AG08395 (cell line): ENCODE measurements around the gene CDH22.

Experiments
- DNase-seq: peaks from one replicate; pipeline ENCODE4 v3.0.0; 2012; ENCODE audit warnings: mixed read lengths, low spot score

Gene CDH22

DNA sequence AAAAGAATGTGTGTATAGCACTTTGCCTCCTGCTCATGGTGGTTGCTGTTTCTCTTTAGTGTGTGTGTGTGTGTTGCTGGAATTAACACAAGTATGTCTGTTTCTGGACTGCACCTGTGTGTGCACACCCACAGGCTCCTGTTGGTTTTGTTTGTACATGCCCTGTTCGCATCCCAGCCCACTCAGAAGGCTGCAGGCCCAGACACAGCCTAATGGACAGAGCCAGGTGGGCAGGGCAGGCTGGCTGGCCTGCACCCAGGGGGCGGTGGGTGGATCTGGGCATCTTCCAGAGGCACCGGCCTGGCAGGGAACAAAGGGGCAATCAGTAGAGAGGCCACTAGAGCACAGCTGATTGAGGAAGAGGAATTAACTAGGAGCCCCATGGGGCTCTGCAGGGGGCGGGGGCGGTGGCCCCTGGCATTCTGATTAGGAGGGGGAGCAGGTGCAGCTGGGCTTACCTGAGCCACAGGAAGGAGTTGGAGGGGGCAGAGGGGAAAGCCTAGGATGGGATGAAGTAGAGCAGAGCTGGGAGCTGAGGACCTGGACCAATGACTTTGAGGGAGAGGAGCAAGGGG lies 168.3 kb downstream of the CDH22 start:
- DNase-seq, result no peak

DNA sequence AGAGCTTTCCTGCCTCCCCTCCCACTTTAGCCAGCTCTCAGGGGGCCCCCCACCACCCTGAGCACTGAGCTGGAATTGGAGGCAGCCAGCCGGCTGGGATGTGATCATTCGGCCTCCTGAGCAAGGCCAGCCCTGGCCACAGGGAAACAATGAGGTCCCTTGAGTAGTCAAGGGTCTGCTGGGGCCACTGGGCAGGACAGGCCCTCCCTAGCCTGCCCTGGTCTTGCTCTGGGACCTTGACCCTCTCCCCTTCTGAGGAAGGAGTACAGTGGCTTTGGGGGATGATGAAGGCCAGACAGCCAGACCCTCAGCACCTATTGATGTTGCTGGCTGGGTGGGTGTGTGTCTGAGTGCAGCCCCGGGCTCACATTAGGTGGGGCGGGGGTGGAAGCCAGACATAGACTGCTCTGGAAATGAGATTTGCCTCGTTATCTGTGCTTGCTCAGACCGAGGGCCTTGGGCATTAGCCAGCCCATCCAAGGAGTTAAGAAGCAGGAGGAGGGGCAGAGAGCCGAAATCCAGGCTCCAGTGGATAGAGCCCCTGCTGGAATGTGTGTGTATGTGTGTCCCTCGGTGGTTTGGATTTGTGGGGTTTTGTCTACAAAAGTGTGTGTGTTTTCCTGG lies 168.9 kb downstream of the CDH22 start:
- no peak for DNase-seq

DNA sequence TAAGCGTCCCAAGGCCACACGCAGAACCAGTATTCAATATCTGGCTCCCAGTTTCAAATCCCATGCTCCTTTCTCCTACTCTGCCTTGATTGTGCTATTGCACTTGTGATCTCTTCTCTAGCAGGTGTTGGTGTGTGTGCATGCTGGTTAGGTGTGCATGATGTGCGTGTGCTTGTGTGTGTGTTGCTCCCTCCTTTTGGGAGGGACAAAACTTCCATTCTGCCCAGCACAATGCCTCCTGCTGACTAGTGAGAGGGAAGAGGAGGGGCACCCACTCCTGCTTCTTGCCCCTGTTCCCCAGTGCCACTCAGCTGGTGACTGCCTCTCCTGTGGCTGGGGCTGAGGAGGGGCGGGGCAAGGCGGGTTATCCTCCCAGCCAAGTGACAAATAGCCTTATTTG lies 170.5 kb downstream of the CDH22 start:
- DNase-seq, result no peak

DNA sequence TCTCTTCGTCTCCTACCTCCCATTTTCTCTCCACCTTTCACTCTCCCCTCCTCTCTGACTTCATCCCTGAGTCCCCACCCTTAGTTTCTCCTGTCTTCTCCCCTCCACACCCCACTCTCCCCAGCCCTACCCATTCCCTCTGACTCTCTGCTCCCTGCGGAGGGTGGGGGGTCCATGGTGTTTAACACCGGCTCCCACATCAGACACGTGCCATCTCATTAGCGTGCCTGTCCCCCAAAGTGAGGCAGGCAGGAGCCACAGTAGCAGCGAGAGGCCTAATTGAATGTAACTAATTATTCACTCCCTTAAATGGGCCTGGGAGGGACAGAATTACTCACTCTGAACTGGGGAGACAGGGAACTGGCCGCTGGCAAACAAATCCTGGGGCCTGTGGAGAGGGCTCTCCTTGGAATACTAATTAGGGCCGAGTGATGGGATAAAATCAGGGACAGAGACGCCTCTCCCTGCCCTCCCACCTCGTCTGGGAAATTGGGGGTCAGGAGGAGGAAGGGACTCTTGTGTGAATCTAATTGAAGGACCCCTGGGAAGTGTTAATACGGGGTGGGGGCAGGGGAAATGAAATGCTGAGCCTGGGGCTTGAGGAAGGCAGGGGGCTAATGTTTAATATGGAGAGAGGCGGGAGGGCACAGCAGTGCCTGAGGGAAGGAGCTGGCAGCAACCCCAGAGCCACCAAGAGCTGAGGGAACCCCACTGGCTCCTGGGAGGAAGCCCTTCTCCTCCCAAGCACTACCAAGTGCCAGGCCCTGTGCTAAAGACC lies 172.3 kb downstream of the CDH22 start:
- no peak for DNase-seq

DNA sequence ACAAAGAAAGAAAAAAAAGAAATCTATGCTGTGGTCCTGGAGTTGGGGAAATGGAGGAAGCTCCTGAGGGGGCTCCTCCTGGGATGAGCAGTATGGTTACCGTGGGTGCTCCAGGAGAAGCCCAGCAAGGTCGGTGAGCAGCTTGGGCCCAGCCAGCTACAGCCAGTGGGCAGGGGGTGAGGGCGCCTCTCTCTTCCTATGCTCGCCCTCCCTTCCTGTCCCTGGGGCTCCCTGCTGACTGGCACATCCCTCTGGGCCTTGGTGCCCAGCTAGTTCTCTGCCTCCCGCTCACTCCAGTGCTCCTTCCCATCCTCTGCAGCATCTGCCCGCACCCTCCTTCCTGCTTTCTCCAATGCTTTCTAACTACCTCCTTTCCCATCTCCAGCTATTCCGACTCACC lies 173.6 kb downstream of the CDH22 start:
- DNase-seq, result no peak

DNA sequence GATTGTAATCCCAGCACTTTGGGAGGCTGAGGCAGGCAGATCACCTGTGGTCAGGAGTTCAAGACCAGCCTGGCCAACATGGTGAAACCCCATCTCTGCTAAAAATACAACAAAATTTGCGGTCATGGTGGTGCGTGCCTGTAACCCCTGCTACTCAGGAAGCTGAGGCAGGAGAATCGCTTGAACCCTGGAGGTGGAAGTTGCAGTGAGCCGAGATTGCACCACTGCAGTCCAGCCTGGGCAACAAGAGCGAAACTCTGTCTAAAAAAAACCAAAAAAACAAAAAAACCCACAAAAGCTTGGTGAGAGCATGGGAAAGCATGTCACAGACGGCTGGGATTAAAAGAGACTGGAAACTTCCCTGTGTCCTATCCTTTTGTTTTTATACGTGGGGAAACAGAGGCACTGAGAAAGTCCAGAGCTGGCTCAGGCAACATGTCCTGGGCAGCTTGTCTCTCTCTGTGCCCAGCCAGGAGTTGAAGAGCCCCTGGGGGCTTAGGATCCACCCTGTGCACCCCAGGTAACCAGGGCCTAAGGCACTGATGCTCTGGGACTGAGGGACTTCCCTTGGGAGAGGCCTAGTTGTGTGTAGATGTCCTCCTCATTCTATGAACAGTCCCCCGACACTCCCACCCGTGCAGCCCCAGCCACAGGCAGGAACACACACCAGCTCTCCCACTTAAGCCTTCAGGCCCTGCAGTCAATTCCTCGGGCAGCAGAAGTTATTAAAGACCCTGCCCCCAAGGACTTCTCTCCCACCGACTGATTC lies 174.2 kb downstream of the CDH22 start:
- no peak for DNase-seq

DNA sequence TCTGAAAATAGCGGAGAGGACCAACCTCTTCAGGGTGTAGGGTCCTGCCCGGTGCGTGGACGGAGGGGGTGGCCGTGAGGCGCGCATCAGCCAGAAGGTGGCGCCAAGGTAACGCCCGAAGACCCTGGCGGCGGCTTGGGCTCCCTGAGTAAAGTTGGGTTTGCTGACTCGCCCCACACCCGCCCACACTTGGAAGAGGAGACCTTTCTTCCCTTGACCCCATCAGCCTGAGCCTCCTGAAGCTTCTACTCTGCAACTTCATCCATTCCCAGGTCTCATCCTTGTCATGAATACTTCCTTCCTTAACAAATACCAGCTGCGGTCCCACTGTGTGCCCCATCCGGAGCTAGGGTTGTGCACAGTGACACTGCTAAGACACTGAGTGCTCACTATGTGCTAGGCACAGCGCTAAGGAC lies 175.6 kb downstream of the CDH22 start:
- DNase-seq, result peak; percentile 77

DNA sequence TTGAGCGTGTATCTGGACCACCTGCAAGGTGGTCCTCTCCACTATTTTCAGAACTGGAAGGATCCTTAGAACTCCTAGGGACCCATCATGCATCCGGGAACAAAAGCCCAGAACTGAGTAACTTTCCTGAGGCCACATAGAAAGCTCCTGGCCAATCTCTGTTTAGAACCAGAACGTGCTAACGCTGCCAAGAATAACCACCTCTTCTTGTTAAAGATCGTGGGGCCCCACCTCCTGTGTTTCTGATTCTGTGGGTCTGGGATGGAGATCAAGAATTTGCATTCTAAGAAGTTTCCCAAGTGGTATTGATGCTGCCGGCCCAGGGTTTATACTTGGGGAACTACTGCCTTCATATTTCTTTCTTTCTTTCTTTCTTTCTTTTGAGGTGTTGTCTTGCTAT lies 176.9 kb downstream of the CDH22 start:
- peak; percentile 13 for DNase-seq

DNA sequence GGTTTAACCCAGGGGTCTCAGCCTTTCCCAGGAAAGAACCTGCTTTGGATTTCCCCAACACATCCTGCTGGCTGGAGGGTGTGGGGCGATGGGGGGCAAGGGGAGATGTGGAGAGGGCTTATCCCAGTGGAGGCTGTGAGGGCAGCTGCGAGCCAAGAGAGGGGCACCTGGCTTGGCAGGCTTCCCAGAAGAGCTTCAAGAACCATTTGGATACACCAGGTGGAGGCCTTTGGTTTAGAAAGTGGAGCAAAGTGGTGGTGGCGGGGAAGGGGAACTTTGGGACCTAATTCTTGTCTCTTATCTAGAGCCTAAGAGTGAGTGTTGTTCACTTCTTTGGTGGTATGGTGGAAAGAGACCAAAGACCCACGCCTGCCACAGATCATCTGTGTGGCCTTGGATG lies 177.8 kb downstream of the CDH22 start:
- DNase-seq, result no peak

DNA sequence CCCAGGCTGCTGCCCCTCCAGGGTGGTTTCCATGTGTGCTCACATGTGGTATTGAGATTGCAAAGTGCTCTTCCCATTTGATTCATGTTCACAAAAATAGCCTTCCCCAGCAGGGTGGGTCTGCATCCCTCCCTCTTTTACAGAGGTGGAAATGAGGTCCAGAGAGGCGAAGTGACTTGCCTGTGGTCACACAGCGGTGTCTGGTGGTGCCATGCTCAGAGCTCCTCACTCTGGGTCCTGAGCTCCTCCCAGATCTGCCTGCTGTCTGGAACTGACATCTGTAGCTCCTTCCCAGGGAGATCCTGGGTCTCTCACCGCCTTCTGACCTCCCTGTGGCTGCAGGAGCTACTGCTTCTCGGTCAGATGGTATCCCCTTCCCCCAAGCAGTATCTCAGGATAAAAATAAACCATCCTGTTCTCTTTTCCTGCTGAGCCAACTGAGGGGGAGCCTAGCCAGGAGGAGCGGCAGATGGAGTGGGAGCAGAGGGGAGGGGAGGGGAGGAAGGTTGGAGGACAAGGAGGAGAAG lies 178.3 kb downstream of the CDH22 start:
- no peak for DNase-seq

DNA sequence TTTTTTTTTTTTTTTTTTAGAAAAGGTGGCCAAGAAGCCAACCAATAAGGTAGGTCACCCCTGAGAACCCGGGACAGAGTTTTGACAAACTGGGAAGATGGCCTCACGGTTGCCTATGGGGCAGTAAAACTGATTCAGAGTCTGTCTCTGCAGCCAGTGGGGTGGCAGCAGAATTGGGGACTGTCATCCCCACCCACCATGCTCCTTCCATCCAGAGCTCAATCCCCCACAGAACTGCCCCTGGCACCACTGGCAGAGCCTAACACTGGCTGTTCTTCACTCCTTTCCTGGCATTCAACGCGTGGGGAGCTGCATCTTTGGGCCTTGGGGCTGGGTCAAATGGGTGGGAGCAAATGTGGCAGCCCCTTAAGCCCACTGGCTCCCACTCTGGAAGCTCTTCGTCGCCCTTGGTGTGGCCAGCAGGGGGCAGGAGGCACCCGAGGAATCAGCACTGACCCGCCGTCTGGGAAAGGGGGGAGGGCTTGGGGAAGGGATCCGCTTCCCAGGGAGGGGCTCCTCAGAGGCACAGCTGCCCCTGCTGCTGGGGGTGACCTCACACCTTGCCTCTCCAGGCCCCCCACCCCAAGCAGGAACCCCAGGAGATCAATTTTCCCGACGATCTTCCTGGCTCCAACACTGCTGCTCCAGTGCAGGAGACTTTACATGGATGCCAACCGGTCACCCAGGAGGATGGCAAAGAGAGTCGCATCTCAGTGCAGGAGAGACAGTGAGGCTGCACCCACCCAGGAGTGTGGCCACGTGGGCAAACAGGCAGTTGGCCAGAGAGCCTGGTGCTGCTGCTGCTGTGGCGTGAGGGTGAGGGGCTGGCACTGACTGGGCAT lies 179.8 kb downstream of the CDH22 start:
- peak; percentile 27 for DNase-seq

DNA sequence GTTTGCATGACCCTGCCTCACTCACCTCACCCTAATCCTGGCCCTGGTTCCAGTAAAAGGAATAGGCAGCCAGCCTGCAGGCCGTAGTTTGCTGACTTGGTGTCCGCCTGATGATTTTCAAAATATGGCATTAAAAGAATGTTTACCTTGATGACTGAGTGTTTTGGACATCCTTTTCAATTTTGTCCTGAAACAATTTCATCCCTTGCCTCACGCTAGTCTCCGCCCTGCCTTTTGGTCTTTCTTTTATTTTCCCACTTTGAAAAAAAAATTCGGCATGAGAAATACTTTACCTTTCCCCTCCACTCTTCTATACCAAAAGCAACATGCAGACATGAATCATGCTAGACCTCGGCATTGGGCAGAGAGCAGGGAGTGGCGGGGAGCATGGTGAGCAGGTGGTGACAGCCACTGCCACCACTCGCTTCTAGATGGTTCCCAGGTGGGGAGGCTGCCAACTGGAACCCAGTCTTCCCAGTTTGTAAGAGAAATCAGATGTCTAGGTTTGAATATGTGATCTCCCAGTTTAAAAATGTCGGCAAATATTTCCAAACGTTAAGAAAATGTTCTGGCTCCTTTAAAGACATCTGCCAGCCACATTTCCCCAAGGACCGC lies 180.8 kb downstream of the CDH22 start:
- DNase-seq, result no peak

DNA sequence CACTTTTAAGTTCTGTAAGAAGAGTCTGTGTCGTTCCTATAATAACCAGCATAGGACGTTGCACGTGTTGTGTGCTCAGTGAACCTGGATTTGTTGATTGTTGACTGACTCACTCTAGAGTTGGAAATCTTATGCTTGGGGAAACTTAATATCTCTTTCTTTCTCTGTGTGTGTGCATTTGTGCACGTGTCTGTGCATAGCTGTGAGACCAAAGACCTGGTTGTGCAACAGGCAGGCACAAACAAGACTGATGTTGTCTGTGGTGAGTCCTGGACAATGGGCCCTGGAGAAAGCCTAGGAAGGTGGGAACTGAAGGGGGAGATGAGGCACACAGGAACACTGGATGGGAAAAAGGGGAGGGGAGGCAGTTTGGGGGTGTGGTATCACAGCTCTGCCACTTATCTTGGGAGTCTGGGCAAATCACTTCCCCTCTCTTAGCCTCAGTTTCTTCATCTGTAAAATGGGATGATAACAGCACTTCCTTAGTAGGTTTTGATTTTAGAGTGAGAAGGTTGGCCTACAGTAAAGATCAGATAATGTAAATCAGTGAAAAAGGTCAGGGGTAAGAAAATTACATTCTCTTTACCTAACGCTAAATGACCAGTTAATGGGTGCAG lies 181.8 kb downstream of the CDH22 start:
- DNase-seq, result no peak
